T-cell (primary cell): ENCODE data around the gene SIRT6. TPM values are rescaled to one million over a fixed set of nuclear protein-coding genes. Genes with fewer than 3 reads are reported as not detected.

ENCODE experiments used
- ATAC-seq, 4 experiments: fragments of 200-7000 bp in 3 of 4; fragments of 150-1000 bp in 1 of 4; cut with Tn5 transposase; replicated peaks in 1 of 4; 1 replicate in 3 of 4; 2 replicates in 1 of 4; pipeline ENCODE4 v1.10.0; 2021; ENCODE audit warnings: moderate library complexity in 3 of 4, mild to moderate bottlenecking in 2 of 4, moderate number of reproducible peaks in 1 of 4
- CTCF ChIA-PET, 2 donors: fragments of 300-600 bp; sonication (Branson Sonifier 250); formaldehyde crosslinking; loops; one replicate each; lab custom pipeline; 2022; ENCODE audit warnings: antibody characterized with exemption in 2 of 2; lab: Charles Lee
- POLR2A ChIA-PET, 2 donors: fragments of 300-600 bp; sonication (Branson Sonifier 250); formaldehyde crosslinking; loops; one replicate each; lab custom pipeline; 2022; ENCODE audit warnings: antibody characterized with exemption in 2 of 2; lab: Charles Lee
- DNase-seq, 35 experiments: peaks; one replicate each; pipeline versions ENCODE4 v3.0.0 to v3.0.0-alpha.2; 2013 to 2023
- H3K27ac ChIP-seq: one replicate; pipeline ENCODE4 v1.5.1; 2013; ENCODE audit warnings: low read length
- H3K27me3 ChIP-seq, 2 experiments: replicated peaks in 1 of 2; 1 replicate in 1 of 2; 2 replicates in 1 of 2; pipeline versions ENCODE4 v1.6.1 to v1.7.0; 2013; ENCODE audit warnings: low read length in 1 of 2, mixed read lengths in 1 of 2; ENCODE audit not compliant: control insufficient read depth in 2 of 2, insufficient read depth in 2 of 2; ENCODE audit errors: extremely low read depth in 1 of 2
- H3K36me3 ChIP-seq, 2 donors: 1 replicate in 1 of 2; 2 replicates in 1 of 2; pipeline versions ENCODE4 v1.6.1 to v1.7.0; 2013; ENCODE audit warnings: low read length in 1 of 2; ENCODE audit not compliant: control insufficient read depth in 2 of 2, insufficient read depth in 1 of 2; ENCODE audit errors: extremely low read depth in 1 of 2
- H3K4me1 ChIP-seq, 2 experiments: 1 replicate in 1 of 2; 2 replicates in 1 of 2; pipeline versions ENCODE4 v1.6.1 to v1.7.0; 2013; ENCODE audit warnings: low read length in 2 of 2, mixed read lengths in 1 of 2; ENCODE audit not compliant: insufficient read depth in 2 of 2, control insufficient read depth in 1 of 2; ENCODE audit errors: extremely low read depth in 1 of 2
- H3K4me3 ChIP-seq, 2 donors: 1 replicate in 1 of 2; 2 replicates in 1 of 2; pipeline versions ENCODE4 v1.5.1 to v1.7.0; 2013; ENCODE audit warnings: mild to moderate bottlenecking in 2 of 2, low read length in 1 of 2, moderate library complexity in 1 of 2; ENCODE audit not compliant: control insufficient read depth in 1 of 2; ENCODE audit errors: extremely low read depth in 1 of 2
- H3K9me3 ChIP-seq: 2 replicates; pipeline ENCODE4 v1.7.0; 2013
- H3K27ac Mint-ChIP-seq, 2 donors: one replicate each; pipeline ENCODE4 v1.8.0; 2020 to 2021; ENCODE audit warnings: mild to moderate bottlenecking in 2 of 2, mixed read lengths in 2 of 2
- H3K27me3 Mint-ChIP-seq, 2 donors: one replicate each; pipeline ENCODE4 v1.8.0; 2021 to 2022; ENCODE audit warnings: mixed read lengths in 2 of 2
- H3K36me3 Mint-ChIP-seq: one replicate; pipeline ENCODE4 v1.8.0; 2021; ENCODE audit warnings: mixed read lengths
- H3K4me1 Mint-ChIP-seq, 3 donors: one replicate each; pipeline ENCODE4 v1.8.0; 2020 to 2022; ENCODE audit warnings: mixed read lengths in 3 of 3, mild to moderate bottlenecking in 1 of 3
- H3K4me3 Mint-ChIP-seq, 3 donors: one replicate each; pipeline ENCODE4 v1.8.0; 2020 to 2022; ENCODE audit warnings: mild to moderate bottlenecking in 3 of 3, mixed read lengths in 3 of 3, moderate library complexity in 3 of 3
- H3K9me3 Mint-ChIP-seq, 3 donors: one replicate each; pipeline ENCODE4 v1.8.0; 2020 to 2022; ENCODE audit warnings: mixed read lengths in 3 of 3
- WGBS: methylation state at CpG from one replicate; pipeline ENCODE4 v1.1.5; 2013; ENCODE audit warnings: missing lambda C conversion rate; ENCODE audit not compliant: insufficient coverage; 5-methylcytosine and 5-hydroxymethylcytosine counted together
- total RNA-seq, 35 experiments: library from RNA in 6 of 35; stranded (reverse) in 6 of 35; fragments of 120-200 nt in 1 of 35; gene quantifications; one replicate each; pipeline versions ENCODE4 v1.2.1 to v1.2.4 and lab custom pipeline; 2013 to 2026

The SIRT6 gene
- total RNA-seq, 5 donors from 2014 or later (not counting 1 experiment from before 2014, with no cell fraction given): 19.9 to 35.7 (median 30.0) TPM

GRCh38 chr19:4187313-4188122, 5.2 kb upstream of the SIRT6 start:
- WGBS: 88% methylated on average over 5 of the region's 10 CpGs

GRCh38 chr19:4186087-4186993, 4.0 kb upstream of the SIRT6 start:
- POLR2A ChIA-PET: no interaction called here
- H3K27ac Mint-ChIP-seq: no peak overlapping the region
- CTCF ChIA-PET: interaction anchor here in 1 of 2 donors (0.6 kb wide), 1 partner anchor 192 kb away, joined by 3 read pairs; no protein-coding TSS in a partner anchor

More at GRCh38 chr19:4187313-4188122, 5.2 kb upstream of the SIRT6 start:
- Mint-ChIP-seq H3K4me1 (peaks cover 3 to 10% (median 9%) of the 10 kb centered on the region in 3 donors), H3K4me3 (no peak overlapping the region), H3K27ac (no peak overlapping the region), H3K36me3 (no peaks in the 10 kb centered on the region), H3K9me3 (no peaks in the 10 kb centered on the region), H3K27me3 (peaks cover 0 to 4% of the 10 kb centered on the region in 2 donors)
- peaks cover 0 to 26% of the 10 kb centered on the region in 2 experiments for H3K27me3 ChIP-seq
- ChIA-PET POLR2A (interaction anchor here in 1 of 2 donors (0.7 kb wide), 1 partner anchor 13 kb away, joined by 8 read pairs; no protein-coding TSS in a partner anchor), CTCF (interaction anchor here in 1 of 2 donors (0.6 kb wide), 1 partner anchor 82 kb away, joined by 3 read pairs; no protein-coding TSS in a partner anchor)
- H3K27ac ChIP-seq: no peak overlapping the region
- no peaks in the 10 kb centered on the region for H3K36me3 ChIP-seq
- peaks cover 2 to 9% of the 10 kb centered on the region in 2 experiments for H3K4me1 ChIP-seq
- no peak for ATAC-seq
- no peak overlapping the region for H3K4me3 ChIP-seq
- no peaks in the 10 kb centered on the region for H3K9me3 ChIP-seq
- no peak for DNase-seq

GRCh38 chr19:4185413-4186086, 3.2 kb upstream of the SIRT6 start:
- Mint-ChIP-seq H3K4me1 (peaks cover 18 to 25% (median 24%) of the 10 kb centered on the region in 3 donors), H3K36me3 (no peaks in the 10 kb centered on the region), H3K9me3 (no peaks in the 10 kb centered on the region), H3K27ac (no peak overlapping the region), H3K27me3 (peaks cover 0 to 2% of the 10 kb centered on the region in 2 donors), H3K4me3 (peak overlapping the region in 1 of 3 donors; percentile 35)
- Histone ChIP-seq H3K27me3 (peaks cover 0 to 20% of the 10 kb centered on the region in 2 experiments), H3K27ac (no peak overlapping the region), H3K36me3 (peaks cover 0 to 1% of the 10 kb centered on the region in 2 donors), H3K4me1 (peaks cover 12 to 26% of the 10 kb centered on the region in 2 experiments), H3K9me3 (no peaks in the 10 kb centered on the region), H3K4me3 (no peak overlapping the region)
- WGBS: 84% methylated on average over 9 of the region's 9 CpGs
- ATAC-seq: no peak
- DNase-seq: no peak
- ChIA-PET POLR2A (no interaction called here), CTCF (no interaction called here)

More at GRCh38 chr19:4186087-4186993, 4.0 kb upstream of the SIRT6 start:
- Mint-ChIP-seq H3K4me3 (no peak overlapping the region), H3K4me1 (peaks cover 11 to 17% (median 16%) of the 10 kb centered on the region in 3 donors), H3K27me3 (peaks cover 0 to 4% of the 10 kb centered on the region in 2 donors), H3K36me3 (no peaks in the 10 kb centered on the region), H3K9me3 (no peaks in the 10 kb centered on the region)
- H3K4me1 ChIP-seq: peaks cover 4 to 18% of the 10 kb centered on the region in 2 experiments
- no peaks in the 10 kb centered on the region for H3K36me3 ChIP-seq
- peak; percentile 31 to 54 (median 50) for ATAC-seq
- peak; percentile 18 to 81 (median 61) for DNase-seq
- no peaks in the 10 kb centered on the region for H3K9me3 ChIP-seq
- H3K4me3 ChIP-seq: no peak overlapping the region
- H3K27me3 ChIP-seq: peaks cover 0 to 20% of the 10 kb centered on the region in 2 experiments
- H3K27ac ChIP-seq: no peak overlapping the region
- WGBS: 47% methylated on average over 15 of the region's 22 CpGs

GRCh38 chr19:4184718-4185352, 2.5 kb upstream of the SIRT6 start:
- ATAC-seq: no peak

GRCh38 chr19:4183967-4184717, 1.8 kb upstream of the SIRT6 start:
- Mint-ChIP-seq H3K36me3 (peaks cover 7% of the 10 kb centered on the region), H3K9me3 (no peaks in the 10 kb centered on the region), H3K27me3 (no peaks in the 10 kb centered on the region), H3K4me1 (peaks cover 24 to 37% (median 36%) of the 10 kb centered on the region in 3 donors), H3K27ac (no peak overlapping the region), H3K4me3 (peak overlapping the region; percentile 35 to 69 (median 39))
- Histone ChIP-seq H3K4me1 (peaks cover 16 to 31% of the 10 kb centered on the region in 2 experiments), H3K27me3 (peaks cover 0 to 16% of the 10 kb centered on the region in 2 experiments), H3K36me3 (peaks cover 0 to 9% of the 10 kb centered on the region in 2 donors), H3K27ac (no peak overlapping the region), H3K9me3 (no peaks in the 10 kb centered on the region), H3K4me3 (no peak overlapping the region)
- WGBS: 49% methylated on average over 17 of the region's 23 CpGs
- ATAC-seq (no peak), DNase-seq (no peak)
- ChIA-PET CTCF (no interaction called here), POLR2A (no interaction called here)

More at GRCh38 chr19:4184718-4185352, 2.5 kb upstream of the SIRT6 start:
- Histone ChIP-seq H3K9me3 (no peaks in the 10 kb centered on the region), H3K36me3 (peaks cover 0 to 3% of the 10 kb centered on the region in 2 donors), H3K4me1 (peaks cover 16 to 31% of the 10 kb centered on the region in 2 experiments), H3K27ac (no peak overlapping the region), H3K27me3 (peaks cover 0 to 20% of the 10 kb centered on the region in 2 experiments), H3K4me3 (no peak overlapping the region)
- DNase-seq: no peak
- 94% methylated on average over 2 of the region's 2 CpGs for WGBS
- Mint-ChIP-seq H3K27ac (no peak overlapping the region), H3K27me3 (peaks cover 0 to 2% of the 10 kb centered on the region in 2 donors), H3K9me3 (no peaks in the 10 kb centered on the region), H3K4me3 (peak overlapping the region in 1 of 3 donors; percentile 35), H3K4me1 (peaks cover 18 to 31% (median 29%) of the 10 kb centered on the region in 3 donors), H3K36me3 (peaks cover under 1% of the 10 kb centered on the region)
- CTCF ChIA-PET: no interaction called here
- POLR2A ChIA-PET: no interaction called here
